ENCODE data around the gene TNIK. TPM values are rescaled to one million over a fixed set of nuclear protein-coding genes. Genes with fewer than 3 reads are reported as not detected.

The TNIK gene
- total and polyA plus RNA-seq, 2 of the 4 experiments (the other 2 are of a cell fraction) = 3.4 to 6.3 TPM

GRCh38 chr3:171312741-171313140 is 147.5 kb downstream of the TNIK start:
- H2BK5ac ChIP-seq (ENCODE audit: low read depth, low read length, poor library complexity, severe bottlenecking) = no peak overlapping the region
- no peak overlapping the region for H4K91ac ChIP-seq (ENCODE audit: insufficient read depth, low read depth, low read length)
- H3K9me1 ChIP-seq (ENCODE audit: insufficient read depth, low read length) = no peaks in the 10 kb centered on the region
- intact Hi-C loops (cut with micrococcal nuclease) (no loop called here), in situ Hi-C loops (cut with MboI; ENCODE audit: low sequenced_read_pairs) (no loop called here), dilution Hi-C loops (cut with HindIII; ENCODE audit: low sequenced_read_pairs, unreplicated experiment) (no loop called here)
- no TSS peak for BruUV-seq (replicated peaks)
- no peaks in the 10 kb centered on the region for H3K4me1 ChIP-seq (ENCODE audit: control insufficient read depth, insufficient read depth, low read length)
- H2BK20ac ChIP-seq (ENCODE audit: low read depth, low read length) = no peak overlapping the region
- H2BK120ac ChIP-seq (ENCODE audit: low read depth, low read length) = no peak overlapping the region
- ATAC-seq (ENCODE audit: low read depth) (no peak), DNase-seq (no peak)
- no peaks in the 10 kb centered on the region for H3K36me3 ChIP-seq (ENCODE audit: control insufficient read depth, insufficient read depth, low read length)
- H2AK5ac ChIP-seq (ENCODE audit: low read depth, low read length) = no peak overlapping the region
- no peak overlapping the region for H4K5ac ChIP-seq (ENCODE audit: low read depth, low read length)
- no peak overlapping the region for H3K56ac ChIP-seq (ENCODE audit: extremely low read depth, insufficient read depth, low read length)
- no peaks in the 10 kb centered on the region; the same call in 1 of the 2 replicates for H4K20me1 ChIP-seq (ENCODE audit: insufficient read depth, low read length)
- H3K9ac ChIP-seq (ENCODE audit: low read depth, low read length) = no peak overlapping the region
- H2BK15ac ChIP-seq (ENCODE audit: low read depth, low read length) = no peak overlapping the region
- TF ChIP-seq MXI1 (IDR thresholded peaks at IDR 0.05; ENCODE audit: borderline replicate concordance, low read depth, low read length) = no peak
- no peak for TF ChIP-seq NFE2L2 (IDR thresholded peaks at IDR 0.05; ENCODE audit: low read depth, low read length)
- no peak for TF ChIP-seq MAZ (IDR thresholded peaks at IDR 0.05; ENCODE audit: borderline replicate concordance, low read depth, low read length)
- no peak for TF ChIP-seq FOS (IDR thresholded peaks at IDR 0.05; ENCODE audit: low read depth, low read length)
- TF ChIP-seq USF2 (IDR thresholded peaks at IDR 0.05; ENCODE audit: low read depth, low read length) = no peak
- TF ChIP-seq CHD1 (IDR thresholded peaks at IDR 0.05; ENCODE audit: low read depth, low read length) = no peak
- TF ChIP-seq RAD21 (IDR thresholded peaks at IDR 0.05; ENCODE audit: low read length) = no peak
- no peak for TF ChIP-seq CEBPB (IDR thresholded peaks at IDR 0.05; ENCODE audit: low read depth, low read length)
- no peak for TF ChIP-seq POLR2A (IDR thresholded peaks at IDR 0.05; ENCODE audit: low read depth, low read length)
- no peak for TF ChIP-seq RFX5 (IDR thresholded peaks at IDR 0.05; ENCODE audit: low read depth, low read length)
- no peak for TF ChIP-seq MAFK (IDR thresholded peaks at IDR 0.05; ENCODE audit: low read depth, low read length)
- no peak for TF ChIP-seq BHLHE40 (IDR thresholded peaks at IDR 0.05; ENCODE audit: low read depth, low read length)
- TF ChIP-seq SMC3 (IDR thresholded peaks at IDR 0.05; ENCODE audit: low read depth, low read length) = no peak
- TF ChIP-seq, protein P1, sequence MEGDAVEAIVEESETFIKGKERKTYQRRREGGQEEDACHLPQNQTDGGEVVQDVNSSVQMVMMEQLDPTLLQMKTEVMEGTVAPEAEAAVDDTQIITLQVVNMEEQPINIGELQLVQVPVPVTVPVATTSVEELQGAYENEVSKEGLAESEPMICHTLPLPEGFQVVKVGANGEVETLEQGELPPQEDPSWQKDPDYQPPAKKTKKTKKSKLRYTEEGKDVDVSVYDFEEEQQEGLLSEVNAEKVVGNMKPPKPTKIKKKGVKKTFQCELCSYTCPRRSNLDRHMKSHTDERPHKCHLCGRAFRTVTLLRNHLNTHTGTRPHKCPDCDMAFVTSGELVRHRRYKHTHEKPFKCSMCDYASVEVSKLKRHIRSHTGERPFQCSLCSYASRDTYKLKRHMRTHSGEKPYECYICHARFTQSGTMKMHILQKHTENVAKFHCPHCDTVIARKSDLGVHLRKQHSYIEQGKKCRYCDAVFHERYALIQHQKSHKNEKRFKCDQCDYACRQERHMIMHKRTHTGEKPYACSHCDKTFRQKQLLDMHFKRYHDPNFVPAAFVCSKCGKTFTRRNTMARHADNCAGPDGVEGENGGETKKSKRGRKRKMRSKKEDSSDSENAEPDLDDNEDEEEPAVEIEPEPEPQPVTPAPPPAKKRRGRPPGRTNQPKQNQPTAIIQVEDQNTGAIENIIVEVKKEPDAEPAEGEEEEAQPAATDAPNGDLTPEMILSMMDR (conservative IDR thresholded peaks at IDR 0.05; ENCODE audit: low read depth, low read length) = no peak
- TF ChIP-seq, protein P2, sequence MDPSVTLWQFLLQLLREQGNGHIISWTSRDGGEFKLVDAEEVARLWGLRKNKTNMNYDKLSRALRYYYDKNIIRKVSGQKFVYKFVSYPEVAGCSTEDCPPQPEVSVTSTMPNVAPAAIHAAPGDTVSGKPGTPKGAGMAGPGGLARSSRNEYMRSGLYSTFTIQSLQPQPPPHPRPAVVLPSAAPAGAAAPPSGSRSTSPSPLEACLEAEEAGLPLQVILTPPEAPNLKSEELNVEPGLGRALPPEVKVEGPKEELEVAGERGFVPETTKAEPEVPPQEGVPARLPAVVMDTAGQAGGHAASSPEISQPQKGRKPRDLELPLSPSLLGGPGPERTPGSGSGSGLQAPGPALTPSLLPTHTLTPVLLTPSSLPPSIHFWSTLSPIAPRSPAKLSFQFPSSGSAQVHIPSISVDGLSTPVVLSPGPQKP (IDR thresholded peaks at IDR 0.05; ENCODE audit: borderline replicate concordance, low read depth, low read length) = no peak
- no peak for TF ChIP-seq RCOR1 (IDR thresholded peaks at IDR 0.05; ENCODE audit: insufficient replicate concordance, low read length)
- no peak overlapping the region for H3K23ac ChIP-seq (ENCODE audit: low read depth, low read length)
- H2AFZ ChIP-seq (replicated peaks; ENCODE audit: low read length, poor library complexity) = no peak overlapping the region
- ChIA-PET POLR2A (ENCODE audit: unreplicated experiment) (no interaction called here), CTCF (no interaction called here)
- H3K4me2 ChIP-seq (ENCODE audit: low read depth, low read length) = no peak overlapping the region
- H3K18ac ChIP-seq (ENCODE audit: low read depth, low read length) = no peak overlapping the region
- no peak overlapping the region for H3K14ac ChIP-seq (replicated peaks; ENCODE audit: low read depth, low read length)
- H3K79me1 ChIP-seq (ENCODE audit: low read depth in 1 of 2, low read length in 2 of 2) = peaks cover 0 to 4% of the 10 kb centered on the region in 2 experiments; a peak in 2 of 4 replicates
- no peaks in the 10 kb centered on the region for H3K9me3 ChIP-seq (ENCODE audit: control insufficient read depth, insufficient read depth, low read length)
- 90% methylated on average over 6 of the region's 8 CpGs; no CpG with 5 or more reads in 1 of the 2 experiments for WGBS, 2 experiments (ENCODE audit: extremely low coverage in 2 of 2, insufficient read length in 1 of 2)
- no peak overlapping the region for H4K8ac ChIP-seq (ENCODE audit: low read depth in 2 of 2, low read length in 2 of 2)
- no peak overlapping the region for H3K4me3 ChIP-seq (ENCODE audit: insufficient read depth, low read depth, low read length)
- H3K27ac ChIP-seq (ENCODE audit: insufficient read depth, low read length) = no peak overlapping the region
- H2AK9ac ChIP-seq (replicated peaks; ENCODE audit: low read depth, low read length, poor library complexity) = no peak overlapping the region
- H3K4ac ChIP-seq (ENCODE audit: low read depth, low read length) = no peak overlapping the region
- H3K27me3 ChIP-seq (ENCODE audit: control insufficient read depth, insufficient read depth, low read length) = no peaks in the 10 kb centered on the region

All from IMR-90 (cell line).